SK-N-MC (cell line): ENCODE data around the gene SPOCD1.

ENCODE experiments used
- EZH2 ChIP-seq: fragments of 200-600 bp; sonication (generic); IDR thresholded peaks from one replicate; pipeline ENCODE4 v1.6.1; 2017; ENCODE audit warnings: antibody characterized with exemption
- FOXP2 ChIP-seq: optimal IDR thresholded peaks from 2 replicates; pipeline ENCODE3; 2011; ENCODE audit warnings: mild to moderate bottlenecking, moderate library complexity; ENCODE audit not compliant: insufficient read depth; ENCODE audit errors: extremely low read length, control extremely low read depth
- POLR2AphosphoS5 ChIP-seq: IDR thresholded peaks from 2 replicates; pipeline ENCODE4 v1.6.1; 2012; ENCODE audit warnings: mild to moderate bottlenecking, low read depth, low read length, borderline replicate concordance

- TF ChIP-seq EZH2 (no peak), POLR2AphosphoS5 (no peak), FOXP2 (no peak)
Measured at GRCh38 chr1:31798086-31798432, 17.8 kb downstream of the SPOCD1 start.
